Dermis microvascular lymphatic vessel endothelial cell (primary cell): ENCODE data around the gene PRDX2. TPM values are rescaled to one million over a fixed set of nuclear protein-coding genes. Genes with fewer than 3 reads are reported as not detected.

Experiments
- DNase-seq, 2 donors: peaks; one replicate each; pipeline versions ENCODE4 v3.0.0 to v3.0.0-alpha.2; 2010; ENCODE audit warnings: low read depth in 2 of 2
- total RNA-seq: library from RNA; depleted of rRNA; stranded (reverse); fragments of >200 nt; gene quantifications from 2 replicates; pipeline ENCODE4 v1.2.1, GENCODE V29; 2014

The PRDX2 gene
- total RNA-seq, 1 donor from 2014 or later, result 199 TPM

DNA sequence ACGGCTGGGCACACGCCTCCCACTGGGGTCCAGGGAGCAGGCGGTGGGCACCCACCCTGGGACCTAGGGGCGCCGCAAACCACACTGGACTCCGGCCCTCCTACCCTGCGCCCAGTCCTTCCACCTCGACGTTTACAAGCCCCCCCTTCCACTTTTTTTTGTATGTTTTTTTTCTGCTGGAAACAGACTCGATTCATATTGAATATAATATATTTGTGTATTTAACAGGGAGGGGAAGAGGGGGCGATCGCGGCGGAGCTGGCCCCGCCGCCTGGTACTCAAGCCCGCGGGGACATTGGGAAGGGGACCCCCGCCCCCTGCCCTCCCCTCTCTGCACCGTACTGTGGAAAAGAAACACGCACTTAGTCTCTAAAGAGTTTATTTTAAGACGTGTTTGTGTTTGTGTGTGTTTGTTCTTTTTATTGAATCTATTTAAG is 8.7 kb downstream of the PRDX2 start:
- no peak for DNase-seq

GRCh38 chr19:12792051-12792852 is 9.3 kb downstream of the PRDX2 start:
- DNase-seq, result peak in 1 of 2 donors; percentile 57

DNA sequence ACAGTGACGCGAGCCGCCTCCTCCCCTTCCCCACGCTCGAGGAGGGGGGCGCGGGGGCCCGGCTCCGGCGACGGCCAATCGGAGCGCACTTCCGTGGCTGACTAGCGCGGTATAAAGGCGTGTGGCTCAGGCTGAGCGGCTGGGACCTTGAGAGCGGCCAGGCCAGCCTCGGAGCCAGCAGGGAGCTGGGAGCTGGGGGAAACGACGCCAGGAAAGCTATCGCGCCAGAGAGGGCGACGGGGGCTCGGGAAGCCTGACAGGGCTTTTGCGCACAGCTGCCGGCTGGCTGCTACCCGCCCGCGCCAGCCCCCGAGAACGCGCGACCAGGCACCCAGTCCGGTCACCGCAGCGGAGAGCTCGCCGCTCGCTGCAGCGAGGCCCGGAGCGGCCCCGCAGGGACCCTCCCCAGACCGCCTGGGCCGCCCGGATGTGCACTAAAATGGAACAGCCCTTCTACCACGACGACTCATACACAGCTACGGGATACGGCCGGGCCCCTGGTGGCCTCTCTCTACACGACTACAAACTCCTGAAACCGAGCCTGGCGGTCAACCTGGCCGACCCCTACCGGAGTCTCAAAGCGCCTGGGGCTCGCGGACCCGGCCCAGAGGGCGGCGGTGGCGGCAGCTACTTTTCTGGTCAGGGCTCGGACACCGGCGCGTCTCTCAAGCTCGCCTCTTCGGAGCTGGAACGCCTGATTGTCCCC is 10.1 kb downstream of the PRDX2 start, which contains the start of gene JUNB:
JUNB (plus strand) TSS at position 142 of the 706 bp plus-strand sequence; CDS start at position 428, 286 bp downstream.
- DNase-seq, result peak; percentile 94 to 98

- DNase-seq, result no peak
Measured at GRCh38 chr19:12790628-12791344, 10.8 kb downstream of the PRDX2 start.

DNA sequence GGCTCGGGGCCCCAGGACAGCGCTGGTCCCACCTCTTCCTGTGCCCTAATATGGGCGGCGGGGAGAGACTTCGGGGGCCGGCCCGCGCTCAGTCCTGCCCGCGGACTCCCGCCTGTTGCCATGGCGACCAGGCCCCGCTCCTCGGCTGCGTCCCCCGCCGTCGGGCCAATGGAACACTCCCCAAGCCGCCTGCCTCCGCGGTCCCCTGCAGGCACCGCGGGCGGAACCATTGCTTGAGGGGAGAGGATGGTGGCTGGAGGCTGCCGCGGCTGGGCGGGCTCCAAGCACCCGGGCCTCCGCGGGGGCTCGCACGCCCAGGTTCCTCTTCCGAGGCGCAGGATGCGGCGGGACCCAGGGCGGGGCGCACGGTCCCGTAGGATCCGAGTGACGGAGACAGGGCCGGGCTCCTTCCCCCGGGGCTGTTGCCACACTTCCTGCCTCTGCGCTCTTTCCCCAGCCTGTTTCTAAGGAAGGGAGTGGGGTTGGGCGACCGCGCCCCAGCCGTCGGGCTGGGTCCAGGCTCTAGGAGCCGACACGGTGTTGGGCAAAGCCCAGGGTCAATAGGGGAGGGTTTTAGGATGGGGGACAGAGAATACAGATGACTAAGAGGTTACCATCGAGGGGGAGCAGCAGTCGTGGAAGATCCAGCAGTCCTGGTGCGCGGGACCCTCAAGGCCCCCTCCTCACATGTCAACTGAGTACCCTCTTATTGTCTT is 11.5 kb downstream of the PRDX2 start:
- DNase-seq, result peak; percentile 82 to 95

- DNase-seq, result peak in 1 of 2 donors; percentile 33
Measured at GRCh38 chr19:12789098-12789903, 12.3 kb downstream of the PRDX2 start.

DNA sequence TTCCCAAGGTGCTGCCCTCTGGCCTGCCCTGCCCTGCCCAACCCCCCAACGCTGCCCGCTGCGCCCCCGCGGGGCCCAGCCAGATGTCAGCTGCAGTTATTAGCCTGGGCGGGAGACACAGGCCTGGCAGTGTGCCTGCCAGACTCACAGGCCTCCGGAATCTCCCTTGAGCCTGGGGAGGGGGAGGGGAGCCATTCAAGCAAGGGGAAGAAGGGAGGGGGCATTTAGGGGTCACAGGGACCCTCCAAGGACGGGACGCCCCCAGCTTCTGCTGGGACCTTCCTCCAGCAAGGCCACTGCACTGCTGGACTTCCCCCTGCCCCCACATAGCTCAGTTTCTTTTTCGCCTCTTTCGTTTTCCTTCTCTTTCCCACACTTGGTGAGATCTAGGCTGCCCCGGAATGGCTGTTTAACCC is 12.9 kb downstream of the PRDX2 start:
- DNase-seq, result peak in 1 of 2 donors; percentile 80

DNA sequence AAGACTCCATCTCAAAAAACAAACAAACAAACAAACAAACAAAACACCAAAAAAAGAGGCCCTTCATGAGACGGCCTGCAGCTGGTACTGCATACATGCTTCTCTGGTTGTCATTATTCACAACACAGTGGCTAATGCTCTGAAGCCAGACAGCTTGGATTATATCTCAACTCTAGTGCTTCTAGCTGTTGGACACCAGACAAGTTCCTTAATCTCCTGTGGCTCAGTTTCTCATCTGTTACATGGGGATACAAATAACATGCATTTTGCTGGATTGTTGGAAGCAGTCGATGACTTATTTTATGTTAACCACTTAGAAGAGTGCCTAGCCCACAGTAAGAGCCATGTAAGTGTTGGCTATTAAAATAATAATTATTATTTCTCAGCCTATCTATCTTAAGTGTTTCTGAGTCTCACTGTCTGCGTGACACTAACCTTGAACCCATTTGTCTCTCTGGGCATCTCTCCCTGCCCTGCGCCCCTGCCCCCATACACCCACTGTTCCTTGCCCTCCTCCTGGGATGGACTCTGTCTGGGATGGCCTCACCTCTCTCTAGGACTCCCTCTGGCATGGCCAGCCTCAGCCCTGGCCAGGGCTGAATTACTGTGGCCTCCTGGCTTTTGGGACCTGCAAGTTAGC is 13.4 kb downstream of the PRDX2 start:
- DNase-seq, result no peak

DNA sequence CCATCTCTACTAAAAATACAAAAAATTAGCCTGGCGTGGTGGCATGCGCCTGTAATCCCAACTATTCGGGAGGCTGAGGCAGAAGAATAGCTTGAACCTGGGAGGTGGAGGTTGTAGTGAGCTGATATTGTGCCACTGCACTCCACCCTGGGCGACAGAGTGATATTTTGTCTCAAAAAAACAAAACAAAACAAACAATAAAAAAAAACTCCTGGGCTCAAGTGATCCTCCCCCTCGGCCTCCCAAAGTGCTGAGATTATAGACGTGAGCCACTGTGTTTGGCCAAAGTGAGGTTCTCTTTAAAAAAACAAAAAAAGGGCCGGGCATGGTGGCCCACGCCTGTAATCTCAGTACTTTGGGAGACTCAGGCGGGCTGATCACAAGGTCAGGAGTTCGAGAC is 14.1 kb downstream of the PRDX2 start:
- no peak for DNase-seq

- DNase-seq, result no peak
Measured at GRCh38 chr19:12786952-12787351, 14.6 kb downstream of the PRDX2 start.

- no peak for DNase-seq
Measured at GRCh38 chr19:12786141-12786870, 15.3 kb downstream of the PRDX2 start.

DNA sequence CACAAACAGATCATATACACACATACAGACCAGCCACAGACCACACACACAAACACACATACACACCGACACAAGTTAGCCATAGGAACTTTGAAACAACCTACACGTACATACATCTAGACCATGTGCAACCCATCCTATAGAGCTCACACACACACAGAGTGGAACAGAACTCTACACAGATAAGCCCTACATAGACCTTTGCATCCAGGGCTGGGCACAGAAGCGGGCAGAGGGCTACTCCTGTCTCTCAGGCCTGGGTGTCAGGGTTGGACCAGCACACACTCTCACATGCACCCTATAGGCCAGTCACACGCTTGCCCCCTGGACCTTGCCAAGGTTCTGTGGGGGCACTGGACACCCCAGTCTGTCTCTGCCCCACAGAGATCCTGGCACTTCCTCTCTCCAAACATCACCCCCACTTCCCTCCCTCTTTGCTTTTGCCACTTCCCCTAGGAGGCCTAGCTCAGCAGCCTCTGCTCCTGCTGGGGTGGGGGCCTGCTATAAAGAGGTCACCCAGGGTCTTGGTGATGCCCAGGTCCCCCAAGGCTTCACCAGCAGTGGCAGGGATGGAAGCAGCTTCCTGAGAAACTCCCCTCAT is 16.1 kb downstream of the PRDX2 start:
- no peak for DNase-seq

DNA sequence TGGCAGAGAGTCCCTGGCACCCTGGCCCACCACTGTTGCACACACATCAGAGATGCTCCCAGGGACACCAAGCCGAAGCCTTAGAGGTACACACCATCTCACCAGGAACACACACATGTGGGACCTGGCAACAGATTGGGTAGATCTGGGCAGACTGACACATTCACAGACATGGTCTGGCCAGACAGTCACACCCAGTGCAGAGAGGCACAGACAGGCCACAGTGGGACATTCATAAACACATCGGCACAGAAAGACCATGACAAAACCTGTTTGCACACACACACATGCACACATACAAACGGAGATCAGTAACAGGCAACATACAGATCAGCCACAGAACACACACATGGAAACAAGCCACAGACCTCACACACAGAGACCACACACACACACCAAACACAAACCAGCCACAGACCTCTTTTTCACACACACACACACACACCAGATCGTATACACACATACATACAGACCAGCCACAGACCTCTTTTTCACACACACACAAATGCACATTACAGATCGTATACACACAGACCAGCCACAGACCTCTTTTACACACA is 16.6 kb downstream of the PRDX2 start:
- DNase-seq, result peak in 1 of 2 donors; percentile 26

GRCh38 chr19:12784394-12784870 is 17.2 kb downstream of the PRDX2 start:
- peak in 1 of 2 donors; percentile 29 for DNase-seq

DNA sequence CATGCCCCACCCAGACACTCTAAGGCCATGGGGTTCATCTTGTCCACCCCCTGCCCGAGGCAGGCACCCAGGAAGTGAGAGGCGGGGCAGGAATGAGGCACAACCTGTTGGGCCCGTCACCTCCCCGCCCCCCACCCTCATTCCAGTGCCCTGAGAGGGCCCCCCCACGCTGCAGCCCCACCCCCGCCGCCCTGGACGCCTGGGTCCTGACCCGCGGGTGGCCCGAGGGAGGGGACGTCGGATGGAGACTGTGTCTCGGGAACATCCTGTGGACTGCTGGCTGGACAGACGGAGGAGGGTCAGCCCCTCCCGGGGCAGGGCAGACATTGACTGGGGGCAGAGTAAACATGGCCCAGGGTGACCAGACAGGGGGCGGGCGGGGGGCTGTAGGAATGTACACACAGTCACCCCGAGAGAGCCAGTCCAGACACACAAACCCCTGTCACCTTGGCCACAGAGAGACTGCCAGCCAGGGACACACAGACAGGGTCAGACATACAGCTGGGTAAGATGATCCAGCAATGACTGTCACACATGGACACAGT is 17.7 kb downstream of the PRDX2 start:
- DNase-seq, result peak in 1 of 2 donors; percentile 63

DNA sequence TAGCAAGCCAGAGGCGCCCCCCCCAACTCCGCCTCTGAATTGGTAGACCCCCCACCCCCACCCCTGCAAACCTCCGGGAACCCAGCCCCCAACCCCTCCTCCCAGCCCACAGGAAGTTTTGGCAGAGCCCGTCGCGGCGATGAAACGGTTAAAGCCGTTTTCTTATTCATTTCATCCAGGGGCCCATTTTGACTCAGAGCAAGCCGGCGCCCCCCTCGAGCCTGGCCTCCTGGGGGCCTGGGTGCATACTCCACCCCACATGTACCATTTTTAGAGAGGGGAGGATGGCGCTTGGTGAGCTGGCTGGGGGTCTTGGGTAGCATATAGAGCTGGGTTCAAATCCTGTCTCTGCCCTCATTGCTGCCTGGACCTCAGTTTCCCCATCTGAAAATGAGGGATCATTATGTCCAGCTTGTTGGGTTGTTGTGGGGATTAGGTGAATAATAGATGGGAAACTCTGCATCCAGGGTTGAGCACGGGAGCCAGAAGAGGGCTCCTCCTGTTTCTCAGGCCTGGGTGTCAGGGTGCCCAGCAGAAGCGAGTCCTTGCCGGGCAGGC is 18.2 kb downstream of the PRDX2 start:
- DNase-seq, result no peak

DNA sequence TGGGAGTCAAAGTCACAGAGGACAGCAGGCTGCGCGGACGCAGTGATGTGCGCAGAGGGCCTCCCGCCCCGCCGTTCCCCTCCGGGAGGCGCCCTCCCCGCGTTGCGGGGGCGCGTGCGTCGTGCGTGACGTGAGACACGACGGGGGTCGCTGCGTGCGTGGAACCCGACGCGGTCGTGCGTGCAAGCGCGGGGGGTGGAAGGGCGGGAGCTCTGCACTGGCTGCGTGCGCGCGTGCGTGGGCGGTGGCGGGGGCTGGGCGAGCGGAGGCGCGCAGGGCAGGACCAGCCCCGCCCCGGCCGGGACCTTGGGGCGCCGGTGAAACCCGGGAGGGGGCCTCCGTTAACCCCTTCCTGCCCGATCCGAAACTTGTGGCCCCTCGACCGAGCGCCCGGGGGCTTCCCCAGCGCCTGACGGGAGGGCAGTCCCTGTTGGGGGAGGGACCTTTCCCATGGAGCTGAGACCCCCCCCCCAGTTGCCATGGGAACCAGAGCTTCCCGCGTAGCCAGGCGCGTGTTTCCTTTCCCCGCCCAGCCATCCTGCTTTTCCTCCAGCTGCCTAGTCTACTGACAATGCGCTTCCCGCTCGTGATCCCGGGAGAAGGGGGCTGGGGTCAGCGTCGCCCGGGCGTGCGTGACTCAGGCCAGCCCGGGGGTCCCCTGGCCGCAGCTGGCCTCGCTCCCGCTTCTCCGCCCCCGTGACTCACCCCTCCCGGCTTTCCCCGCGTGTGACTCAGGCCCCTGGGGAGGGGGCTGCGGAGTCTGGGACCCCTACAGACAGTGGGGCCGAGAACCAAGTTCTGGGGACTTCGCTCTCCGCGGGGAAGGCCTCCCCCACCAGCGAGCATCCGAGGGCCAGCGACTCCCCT is 18.9 kb downstream of the PRDX2 start:
- DNase-seq, result peak; percentile 93 to 97
